Left lobe of liver (tissue), 2 donors: ENCODE results near the gene GAL3ST3. TPM values are rescaled to one million over a fixed set of nuclear protein-coding genes. Genes with fewer than 3 reads are reported as not detected.
"Not testable (repeated sequence)": the region's sequence is repeated elsewhere in the genome, so short reads cannot be mapped to it uniquely, and the experiment has no call there.

Source experiments
- ATAC-seq: fragments of 200-7000 bp; cut with Tn5 transposase; one replicate; pipeline ENCODE4 v1.9.1; 2020; ENCODE audit warnings: mild to moderate bottlenecking, moderate library complexity
- DNase-seq: peaks from one replicate; pipeline ENCODE4 v3.0.0-alpha.2; 2020; ENCODE audit warnings: low spot score
- total RNA-seq: library from RNA; stranded (reverse); gene quantifications from one replicate; pipeline ENCODE4 v1.2.1, GENCODE V29; 2021
- donor health status: DM: no; HTN: no; CAD: no; lungs with moderate emphysema.
- donor health status: DM: no; HTN: yes; CAD: no.

The GAL3ST3 gene
- total RNA-seq, 1 donor from 2014 or later: not detected

- ATAC-seq (peak; percentile 94), DNase-seq (peak; percentile 73)
Observed at GRCh38 chr11:66045177-66045639, 3.8 kb downstream of the GAL3ST3 start.

DNA sequence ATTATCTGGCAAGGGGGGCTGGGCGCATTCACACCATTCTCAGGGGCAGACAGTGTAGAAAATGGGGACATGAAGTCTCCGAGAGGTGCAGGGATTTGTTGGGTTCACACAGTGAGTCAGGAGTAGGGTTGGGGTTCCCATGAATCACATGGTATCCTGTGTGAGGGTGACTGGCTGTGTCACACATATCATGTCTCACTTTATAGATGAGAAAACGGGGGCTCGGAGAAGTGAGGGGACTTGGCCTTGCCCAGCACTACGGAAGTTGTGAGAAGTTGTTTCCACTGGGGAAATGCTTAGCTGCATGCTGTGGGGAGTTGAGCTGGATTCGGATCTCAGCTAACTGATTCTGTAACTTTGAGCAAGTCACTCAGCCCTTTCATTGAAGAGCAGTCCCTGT lies 4.2 kb downstream of the GAL3ST3 start:
- no peak for ATAC-seq
- no peak for DNase-seq

DNA sequence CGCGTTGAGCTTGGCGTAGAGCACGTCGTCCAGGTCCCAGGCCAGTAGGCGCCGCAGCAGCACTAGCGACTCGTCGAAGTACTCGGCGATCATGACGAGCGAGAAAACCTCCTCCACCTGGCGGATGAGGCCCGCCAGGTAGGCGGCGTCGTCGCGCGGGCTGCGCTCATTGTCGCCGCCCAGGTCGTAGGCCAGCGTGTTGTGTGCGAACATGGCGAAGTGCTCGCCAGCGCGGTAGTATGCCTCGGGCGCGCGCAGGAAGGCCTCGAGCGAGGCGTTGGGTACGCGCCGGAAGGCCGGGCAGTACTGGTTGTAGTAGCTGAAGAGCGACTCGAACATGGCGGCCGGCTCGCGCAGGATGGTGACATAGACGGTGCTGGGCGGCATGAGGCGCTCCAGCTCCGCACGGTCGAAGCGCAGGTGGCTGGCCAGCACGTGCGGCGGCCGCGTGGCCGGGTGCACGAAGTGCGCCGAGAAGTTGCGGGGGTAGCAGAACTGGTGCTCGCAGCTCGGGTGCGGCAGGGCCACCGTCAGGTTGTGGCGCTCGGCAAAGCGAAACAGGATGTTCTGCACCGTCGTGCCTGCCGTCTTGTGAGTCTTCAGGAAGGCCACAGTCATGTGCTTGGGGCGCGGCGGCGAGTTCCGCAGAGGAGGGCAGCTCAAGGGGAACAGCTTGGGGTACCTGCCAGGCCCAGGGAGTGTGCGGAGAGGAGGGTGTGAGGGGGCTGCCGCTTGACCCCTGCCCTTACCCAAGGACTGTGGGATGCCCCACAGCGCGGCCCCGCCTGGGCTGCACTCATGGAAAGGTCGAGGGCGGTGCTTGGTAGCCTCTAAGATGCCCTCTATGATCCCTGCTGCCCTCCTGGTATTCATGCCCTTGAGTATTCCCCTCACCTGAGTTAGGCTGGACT lies 5.7 kb downstream of the GAL3ST3 start:
- ATAC-seq (no peak), DNase-seq (no peak)

DNA sequence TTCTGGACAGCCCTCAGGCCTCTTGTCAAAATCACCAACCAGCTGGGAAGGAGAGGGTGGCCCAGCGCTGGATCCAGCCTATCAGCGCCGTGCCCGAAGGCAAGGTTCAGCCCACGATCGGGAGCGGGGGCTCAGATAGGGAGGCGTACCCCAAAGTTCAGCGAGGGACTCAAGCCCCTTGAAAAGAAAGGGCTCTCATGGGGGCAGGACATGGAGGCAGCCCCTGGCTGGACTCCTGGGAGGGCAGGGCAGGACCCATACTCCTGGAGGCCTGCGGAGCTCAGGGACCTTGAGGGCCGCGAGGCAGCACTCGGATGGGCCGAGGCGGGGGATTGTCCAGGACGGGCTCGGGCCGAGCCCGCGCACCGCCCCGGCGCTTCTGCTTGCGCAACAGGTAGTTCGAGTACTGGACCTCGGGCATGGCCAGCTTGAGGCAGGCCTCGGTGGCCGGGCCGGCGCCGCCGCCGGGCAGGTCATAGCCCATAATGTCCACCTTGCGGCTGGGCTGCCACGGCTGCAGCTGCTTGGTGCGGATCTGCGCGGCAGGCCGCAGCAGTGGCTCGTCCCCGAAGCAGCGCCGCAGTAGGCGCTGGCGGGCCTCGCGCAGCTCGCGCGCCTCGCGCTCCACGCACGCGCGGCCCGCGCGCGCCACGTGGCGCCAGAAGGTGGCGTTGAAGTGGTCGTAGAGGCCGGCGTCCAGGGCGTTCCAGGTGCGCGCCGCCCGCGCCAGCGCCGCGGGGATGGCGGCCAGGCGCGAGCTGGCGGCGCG lies 6.5 kb downstream of the GAL3ST3 start:
- ATAC-seq (no peak), DNase-seq (no peak)

DNA sequence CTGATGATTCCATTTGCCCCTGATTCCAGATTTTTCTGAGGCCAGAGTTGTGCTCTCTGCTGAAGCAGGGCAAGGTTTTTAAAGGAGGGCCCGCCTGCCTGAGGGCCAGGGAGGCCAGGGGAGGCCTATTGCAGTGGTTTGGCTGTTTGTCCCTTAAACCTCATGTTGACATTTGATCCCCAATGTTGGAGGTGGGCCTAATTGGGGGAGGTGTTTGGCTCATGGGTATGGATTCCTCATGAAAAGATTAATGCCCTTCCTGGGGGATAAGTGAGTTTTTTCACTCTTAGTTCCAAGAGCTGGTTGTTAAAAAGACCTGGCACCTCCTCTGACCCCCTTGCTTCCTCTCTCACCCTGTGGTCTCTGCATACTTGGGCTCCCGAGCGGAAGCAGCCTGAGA lies 9.2 kb downstream of the GAL3ST3 start:
- ATAC-seq: no peak
- no peak for DNase-seq

DNA sequence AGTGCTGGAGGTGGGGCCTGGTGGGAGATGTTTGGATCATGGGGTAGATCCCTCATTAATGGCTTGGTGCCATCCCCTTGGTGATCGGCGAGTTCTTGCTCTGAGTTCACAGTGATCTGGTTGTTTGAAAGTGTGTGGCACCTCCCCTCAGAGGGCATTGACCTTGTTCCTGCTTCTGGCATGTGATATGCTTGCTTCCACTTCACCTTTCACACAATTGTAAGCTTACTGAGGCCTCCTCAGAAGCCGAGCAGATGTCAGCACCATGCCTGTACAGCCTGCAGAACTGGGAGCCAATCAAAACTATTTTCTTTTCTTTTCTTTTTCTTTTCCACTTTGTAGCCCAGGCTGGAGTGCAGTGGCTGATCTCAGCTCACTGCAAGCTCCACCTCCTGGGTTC lies 11.6 kb downstream of the GAL3ST3 start:
- ATAC-seq (no peak), DNase-seq (no peak)

DNA sequence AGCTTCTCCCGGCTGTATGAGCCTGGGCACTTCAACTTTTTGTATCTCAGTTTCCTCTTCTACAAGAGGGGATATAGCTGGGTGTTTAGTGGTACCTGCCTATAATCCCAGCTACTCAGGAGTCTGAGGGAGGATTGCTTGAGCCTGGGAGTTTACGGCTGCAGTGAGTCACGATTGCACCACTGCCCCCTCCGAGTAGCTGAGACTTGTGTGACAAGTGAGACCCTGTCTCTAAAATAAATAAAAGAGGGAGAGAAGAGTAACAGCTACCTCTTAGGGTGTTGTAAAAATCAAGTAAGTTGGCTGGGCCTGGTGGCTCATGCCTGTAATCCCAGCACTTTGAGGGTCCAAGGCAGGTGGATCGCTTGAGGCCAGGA lies 12.6 kb downstream of the GAL3ST3 start:
- no peak for ATAC-seq
- DNase-seq: no peak

- DNase-seq: no peak
- ATAC-seq: no peak
Observed at GRCh38 chr11:66035653-66036333, 13.2 kb downstream of the GAL3ST3 start.

DNA sequence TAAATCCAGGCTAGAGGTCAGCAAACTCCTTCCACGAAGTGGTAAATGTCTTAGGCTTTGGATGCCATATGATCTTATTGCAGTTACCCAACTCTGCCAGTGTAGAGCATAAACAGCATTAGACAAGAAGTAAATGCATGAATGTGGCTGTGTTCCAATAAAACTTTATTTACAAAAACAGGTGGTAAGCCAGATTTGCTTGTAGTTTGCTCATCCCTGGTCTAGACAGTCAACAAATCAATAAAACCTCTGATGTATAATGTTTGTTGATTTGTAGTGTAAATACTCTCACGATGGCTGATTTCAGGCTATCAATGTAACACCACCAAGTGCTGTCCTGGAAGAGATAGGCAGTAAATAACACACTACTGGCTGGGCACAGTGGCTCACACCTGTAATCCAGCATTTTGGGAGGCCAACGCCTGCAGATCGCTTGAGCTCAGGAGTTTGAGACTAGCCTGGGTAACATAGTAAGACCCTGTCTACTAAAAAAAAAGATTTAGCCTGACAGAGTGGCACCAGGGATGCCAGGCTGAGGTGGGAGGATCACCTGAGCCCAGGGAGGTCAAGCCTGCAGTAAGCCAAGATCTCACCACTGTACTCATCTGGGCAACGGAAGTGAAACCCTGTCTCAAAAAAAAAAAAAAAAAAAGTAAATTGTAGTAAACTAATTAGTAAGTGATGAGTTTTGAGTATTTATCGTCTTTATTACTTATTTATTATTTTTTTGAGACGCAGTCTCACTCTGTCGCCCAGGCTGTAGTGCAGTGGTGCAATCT lies 15.8 kb downstream of the GAL3ST3 start:
- DNase-seq (no peak), ATAC-seq (no peak)

GRCh38 chr11:66026017-66026529 lies 22.9 kb downstream of the GAL3ST3 start, which contains the start of gene CATSPER1:
Gene CATSPER1 (minus strand): TSS chr11:66026479. CDS start chr11:66026379, 100 bp downstream.
- no peak for ATAC-seq
- no peak for DNase-seq

GRCh38 chr11:66023186-66023440 lies 25.8 kb downstream of the GAL3ST3 start:
- DNase-seq, ATAC-seq: not testable (repeated sequence)

DNA sequence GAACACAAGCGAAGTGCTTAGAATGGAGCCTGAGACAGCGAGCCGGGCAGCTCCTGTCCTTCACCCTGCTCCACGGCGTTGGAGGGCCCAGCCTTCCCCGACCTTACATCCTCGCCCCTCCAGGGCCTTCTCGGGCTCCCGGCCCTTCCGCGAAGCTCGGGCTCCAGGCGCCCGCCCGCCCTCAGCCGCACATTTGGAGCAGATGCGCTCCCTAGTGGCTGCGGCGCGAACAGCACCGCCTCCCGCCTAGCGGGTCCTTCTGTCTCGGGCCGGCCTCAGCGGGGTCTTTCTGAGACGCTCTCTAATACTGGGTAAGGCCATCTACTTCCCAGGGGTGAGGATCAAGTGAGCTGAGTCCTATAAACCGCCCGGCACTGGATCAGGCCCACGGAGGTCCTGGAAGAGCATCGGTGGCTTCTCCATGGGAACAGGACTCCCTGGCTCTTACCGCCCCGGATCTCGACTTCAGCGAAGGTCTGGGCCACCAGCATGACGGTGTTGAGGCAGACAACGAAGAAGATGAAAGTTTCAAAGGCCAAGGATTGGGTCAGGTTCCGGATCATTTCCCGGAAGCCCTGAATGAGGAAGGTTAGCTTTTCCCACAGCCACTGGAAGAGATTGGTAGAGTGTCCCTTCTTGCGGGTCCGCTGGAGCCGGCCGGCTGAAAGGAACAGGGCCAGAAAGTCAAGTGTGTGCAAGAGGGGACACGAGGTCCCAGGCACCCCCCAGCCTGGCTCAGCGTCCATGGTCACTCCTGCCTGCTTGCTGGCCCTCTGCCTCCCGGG lies 26.4 kb downstream of the GAL3ST3 start:
- DNase-seq (peak; percentile 64), ATAC-seq (peak; percentile 97)

DNA sequence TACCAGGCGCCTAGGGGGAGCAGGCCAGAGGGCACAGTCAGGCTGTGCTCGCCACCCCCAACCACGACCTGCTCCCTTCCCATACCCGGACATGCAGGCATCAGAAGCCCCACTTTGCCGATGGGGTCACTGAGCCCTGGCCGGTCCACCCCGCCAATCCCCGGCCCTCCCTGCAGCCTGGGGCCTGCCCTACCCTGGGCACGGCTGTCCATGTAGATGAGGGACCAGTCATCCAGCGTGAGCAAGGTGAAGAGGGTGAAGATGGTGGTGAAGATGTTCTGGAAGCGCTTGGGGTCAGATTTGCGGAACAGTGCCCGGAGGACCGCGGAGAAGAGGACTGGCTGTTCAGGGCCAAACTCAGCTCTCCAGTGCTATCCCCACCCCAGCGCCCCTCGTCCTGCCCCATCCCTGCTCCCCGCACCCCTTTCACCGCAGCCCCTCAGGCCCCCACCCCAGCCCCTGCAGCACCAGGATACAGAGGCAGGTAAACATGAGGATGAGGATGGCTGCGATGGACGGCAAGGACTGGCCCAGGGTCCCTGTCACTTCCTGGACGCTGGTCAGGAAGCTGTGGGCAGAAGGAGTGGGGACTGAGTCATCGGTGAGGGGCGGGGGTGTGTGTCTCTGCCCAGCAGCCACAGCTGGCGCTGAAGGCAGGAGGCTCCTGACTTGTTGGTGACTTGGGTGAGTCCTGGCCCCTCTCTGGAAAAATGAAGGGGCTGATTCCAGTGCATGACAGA lies 28.2 kb downstream of the GAL3ST3 start:
- DNase-seq: no peak
- ATAC-seq: no peak

GRCh38 chr11:66020212-66020611 lies 28.7 kb downstream of the GAL3ST3 start:
- ATAC-seq (no peak), DNase-seq (no peak)

- ATAC-seq (no peak), DNase-seq (no peak)
Observed at GRCh38 chr11:66017321-66017720, 31.6 kb downstream of the GAL3ST3 start.

- DNase-seq: no peak
- no peak for ATAC-seq
Observed at GRCh38 chr11:66016793-66017177, 32.2 kb downstream of the GAL3ST3 start.

- DNase-seq: no peak
- ATAC-seq: no peak
Observed at GRCh38 chr11:66015936-66016792, 32.8 kb downstream of the GAL3ST3 start.

GRCh38 chr11:66015454-66015881 lies 33.5 kb downstream of the GAL3ST3 start:
- DNase-seq (no peak), ATAC-seq (no peak)
